Measurements from ENCODE around the gene ITPKB. TPM values are rescaled to one million over a fixed set of nuclear protein-coding genes. Genes with fewer than 3 reads are reported as not detected.
"Not testable (repeated sequence)": the region's sequence is repeated elsewhere in the genome, so short reads cannot be mapped to it uniquely, and the experiment has no call there.

Gene ITPKB
- total RNA-seq, 5 donors from 2014 or later (not counting 1 experiment from before 2014, with no cell fraction given) = 153 to 351 (median 179) TPM

DNA sequence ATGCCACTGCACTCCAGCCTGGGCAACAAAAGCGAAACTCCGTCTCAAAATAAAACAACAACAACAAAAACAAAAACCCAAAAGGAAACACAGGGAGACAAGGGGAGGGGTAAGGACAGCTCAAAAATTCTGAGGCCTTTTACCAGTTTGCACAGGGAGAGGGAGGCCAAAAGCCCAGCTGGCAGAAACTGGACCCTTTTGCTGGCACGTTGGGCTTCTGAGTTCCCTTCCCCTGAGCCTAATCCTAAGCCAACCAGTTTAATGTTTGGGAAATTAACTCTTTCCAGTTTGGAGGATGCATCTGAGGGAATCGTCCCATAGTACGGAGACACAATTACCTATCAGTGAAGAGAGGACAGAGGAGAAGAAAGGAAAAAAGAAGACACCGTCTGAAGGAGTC lies 127.1 kb downstream of the ITPKB start:
- H3K27ac ChIP-seq (ENCODE audit: low read length); DNase-seq; H3K4me1 Mint-ChIP-seq; H3K9me3 Mint-ChIP-seq; H3K9me3 ChIP-seq; H3K36me3 ChIP-seq (ENCODE audit: control insufficient read depth in 2 of 2, extremely low read depth in 1 of 2, insufficient read depth in 1 of 2, low read length in 1 of 2); H3K4me3 ChIP-seq (ENCODE audit: control insufficient read depth in 1 of 2, extremely low read depth in 1 of 2, low read length in 1 of 2); ATAC-seq (replicated peaks in 1 of 4); H3K27ac Mint-ChIP-seq; H3K4me1 ChIP-seq (ENCODE audit: control insufficient read depth in 1 of 2, extremely low read depth in 1 of 2, insufficient read depth in 2 of 2, low read length in 2 of 2); H3K36me3 Mint-ChIP-seq; H3K4me3 Mint-ChIP-seq; H3K27me3 Mint-ChIP-seq; POLR2A ChIA-PET: not testable (repeated sequence)
- H3K27me3 ChIP-seq (replicated peaks in 1 of 2; ENCODE audit: control insufficient read depth in 2 of 2, extremely low read depth in 1 of 2, insufficient read depth in 2 of 2, low read length in 1 of 2) = peaks cover 0 to 10% of the 10 kb centered on the region in 2 experiments
- CTCF ChIA-PET = interaction anchor here in 1 of 2 donors (0.6 to 0.7 kb wide), 2 partner anchors 32 to 923 kb away, joined by 3 to 6 read pairs; no protein-coding TSS in a partner anchor
- 100% methylated on average over 1 of the region's 6 CpGs for WGBS (ENCODE audit: insufficient coverage)

DNA sequence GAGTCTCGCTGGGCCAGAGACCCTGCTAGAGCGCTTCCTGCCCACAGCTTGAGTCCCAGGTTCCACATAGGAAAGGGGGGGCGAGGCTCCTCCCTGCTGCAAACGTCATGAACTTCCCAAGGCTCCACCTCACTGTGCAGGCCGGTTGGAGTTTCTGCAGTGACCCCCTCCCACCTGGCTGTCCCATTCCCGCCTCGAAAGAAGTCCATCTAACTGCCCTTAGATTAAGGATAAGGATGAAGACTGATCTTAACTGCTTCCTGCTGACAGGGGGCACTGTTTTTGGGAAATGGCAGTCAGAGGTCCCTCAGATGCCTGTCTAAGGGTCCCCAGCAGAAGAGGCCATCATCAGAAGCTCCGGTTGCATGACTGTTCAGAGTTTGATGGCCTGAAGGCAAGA lies 127.8 kb downstream of the ITPKB start:
- peaks cover 5% of the 10 kb centered on the region for H3K36me3 Mint-ChIP-seq
- no peak overlapping the region for H3K27ac Mint-ChIP-seq
- peaks cover 5 to 7% of the 10 kb centered on the region in 2 donors for H3K27me3 Mint-ChIP-seq
- H3K36me3 ChIP-seq (ENCODE audit: control insufficient read depth in 2 of 2, extremely low read depth in 1 of 2, insufficient read depth in 1 of 2, low read length in 1 of 2) = no peaks in the 10 kb centered on the region
- H3K9me3 Mint-ChIP-seq = no peaks in the 10 kb centered on the region
- DNase-seq = no peak
- H3K27ac ChIP-seq (ENCODE audit: low read length) = no peak overlapping the region
- no peak overlapping the region for H3K4me3 ChIP-seq (ENCODE audit: control insufficient read depth in 1 of 2, extremely low read depth in 1 of 2, low read length in 1 of 2)
- WGBS (ENCODE audit: insufficient coverage) = 80% methylated on average over 4 of the region's 8 CpGs
- no peaks in the 10 kb centered on the region for H3K9me3 ChIP-seq
- H3K4me3 Mint-ChIP-seq = no peak overlapping the region
- ChIA-PET POLR2A (no interaction called here), CTCF (no interaction called here)
- no peaks in the 10 kb centered on the region for H3K4me1 Mint-ChIP-seq
- H3K27me3 ChIP-seq (replicated peaks in 1 of 2; ENCODE audit: control insufficient read depth in 2 of 2, extremely low read depth in 1 of 2, insufficient read depth in 2 of 2, low read length in 1 of 2) = peaks cover 0 to 10% of the 10 kb centered on the region in 2 experiments
- peaks cover 0 to 3% of the 10 kb centered on the region in 2 experiments for H3K4me1 ChIP-seq (ENCODE audit: control insufficient read depth in 1 of 2, extremely low read depth in 1 of 2, insufficient read depth in 2 of 2, low read length in 2 of 2)
- ATAC-seq (replicated peaks in 1 of 4) = no peak

DNA sequence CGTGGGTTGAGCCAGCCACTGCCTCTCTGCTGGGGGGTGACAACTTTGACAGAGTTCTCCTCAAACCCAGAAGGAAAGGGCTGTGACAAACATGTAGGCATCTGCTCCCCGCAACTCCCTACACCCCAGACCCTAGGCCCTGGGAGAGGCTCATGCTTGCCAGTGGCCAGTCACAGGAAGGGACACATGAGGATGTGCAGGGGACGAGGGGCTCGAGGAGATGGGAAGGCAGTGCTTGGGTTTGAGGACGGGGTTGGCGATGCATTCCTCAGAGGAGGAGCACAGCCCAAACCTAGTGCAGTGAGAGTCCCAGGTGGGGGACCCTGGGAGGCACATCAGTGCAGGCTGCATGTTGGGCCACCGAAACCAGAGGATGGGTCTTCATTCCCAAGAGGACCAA lies 128.4 kb downstream of the ITPKB start:
- Histone ChIP-seq H3K4me3 (ENCODE audit: control insufficient read depth in 1 of 2, extremely low read depth in 1 of 2, low read length in 1 of 2) (no peak overlapping the region), H3K9me3 (no peaks in the 10 kb centered on the region), H3K27me3 (replicated peaks in 1 of 2; ENCODE audit: control insufficient read depth in 2 of 2, extremely low read depth in 1 of 2, insufficient read depth in 2 of 2, low read length in 1 of 2) (peaks cover 0 to 10% of the 10 kb centered on the region in 2 experiments), H3K27ac (ENCODE audit: low read length) (no peak overlapping the region), H3K4me1 (ENCODE audit: control insufficient read depth in 1 of 2, extremely low read depth in 1 of 2, insufficient read depth in 2 of 2, low read length in 2 of 2) (peaks cover 0 to 3% of the 10 kb centered on the region in 2 experiments), H3K36me3 (ENCODE audit: control insufficient read depth in 2 of 2, extremely low read depth in 1 of 2, insufficient read depth in 1 of 2, low read length in 1 of 2) (no peaks in the 10 kb centered on the region)
- no peak overlapping the region for H3K4me3 Mint-ChIP-seq
- peaks cover 5 to 7% of the 10 kb centered on the region in 2 donors for H3K27me3 Mint-ChIP-seq
- H3K9me3 Mint-ChIP-seq = no peaks in the 10 kb centered on the region
- no peaks in the 10 kb centered on the region for H3K4me1 Mint-ChIP-seq
- peaks cover 5% of the 10 kb centered on the region for H3K36me3 Mint-ChIP-seq
- DNase-seq (no peak), ATAC-seq (replicated peaks in 1 of 4) (no peak)
- CTCF ChIA-PET = no interaction called here
- 86% methylated on average over 5 of the region's 7 CpGs for WGBS (ENCODE audit: insufficient coverage)
- POLR2A ChIA-PET = no interaction called here
- H3K27ac Mint-ChIP-seq = no peak overlapping the region

DNA sequence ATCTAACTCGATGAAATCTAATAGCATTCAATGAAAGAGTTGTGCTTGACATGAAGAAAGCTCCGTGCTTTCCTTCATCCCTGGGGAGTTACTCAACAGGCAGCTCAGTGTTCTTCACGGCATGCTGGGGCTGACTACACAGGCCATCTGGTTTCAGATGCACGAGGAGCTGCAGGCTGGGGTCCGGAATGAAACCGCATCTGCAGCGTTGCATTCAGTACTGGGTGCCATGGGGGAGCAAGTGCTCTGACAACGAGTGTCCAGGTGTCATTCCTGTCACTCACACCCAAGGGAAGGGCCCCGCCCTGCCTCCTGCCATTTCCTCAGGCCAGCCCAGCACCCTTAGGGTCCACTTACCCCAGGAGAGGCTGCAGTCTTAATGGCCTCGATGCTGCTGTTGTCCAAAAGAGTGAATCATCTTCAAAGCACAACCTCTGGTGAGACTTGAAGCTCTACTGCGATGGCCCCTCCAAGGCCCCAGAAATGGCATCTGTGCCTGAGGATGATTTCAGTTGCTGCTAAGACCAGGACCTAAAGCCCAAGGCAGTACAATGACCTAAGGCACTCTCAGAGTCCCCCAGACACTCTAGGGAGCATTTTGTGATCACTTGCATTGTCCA lies 129.1 kb downstream of the ITPKB start:
- Mint-ChIP-seq H3K27me3 (peaks cover 5 to 9% of the 10 kb centered on the region in 2 donors), H3K4me1 (no peaks in the 10 kb centered on the region), H3K9me3 (no peaks in the 10 kb centered on the region), H3K4me3 (no peak overlapping the region), H3K27ac (no peak overlapping the region), H3K36me3 (peaks cover 5% of the 10 kb centered on the region)
- Histone ChIP-seq H3K4me1 (ENCODE audit: control insufficient read depth in 1 of 2, extremely low read depth in 1 of 2, insufficient read depth in 2 of 2, low read length in 2 of 2) (peaks cover 0 to 3% of the 10 kb centered on the region in 2 experiments), H3K9me3 (no peaks in the 10 kb centered on the region), H3K27me3 (replicated peaks in 1 of 2; ENCODE audit: control insufficient read depth in 2 of 2, extremely low read depth in 1 of 2, insufficient read depth in 2 of 2, low read length in 1 of 2) (peaks cover 0 to 15% of the 10 kb centered on the region in 2 experiments), H3K27ac (ENCODE audit: low read length) (no peak overlapping the region), H3K36me3 (ENCODE audit: control insufficient read depth in 2 of 2, extremely low read depth in 1 of 2, insufficient read depth in 1 of 2, low read length in 1 of 2) (no peaks in the 10 kb centered on the region), H3K4me3 (ENCODE audit: control insufficient read depth in 1 of 2, extremely low read depth in 1 of 2, low read length in 1 of 2) (no peak overlapping the region)
- ATAC-seq (replicated peaks in 1 of 4) (no peak), DNase-seq (no peak)
- 80% methylated on average over 9 of the region's 11 CpGs for WGBS (ENCODE audit: insufficient coverage)
- ChIA-PET POLR2A (no interaction called here), CTCF (no interaction called here)

DNA sequence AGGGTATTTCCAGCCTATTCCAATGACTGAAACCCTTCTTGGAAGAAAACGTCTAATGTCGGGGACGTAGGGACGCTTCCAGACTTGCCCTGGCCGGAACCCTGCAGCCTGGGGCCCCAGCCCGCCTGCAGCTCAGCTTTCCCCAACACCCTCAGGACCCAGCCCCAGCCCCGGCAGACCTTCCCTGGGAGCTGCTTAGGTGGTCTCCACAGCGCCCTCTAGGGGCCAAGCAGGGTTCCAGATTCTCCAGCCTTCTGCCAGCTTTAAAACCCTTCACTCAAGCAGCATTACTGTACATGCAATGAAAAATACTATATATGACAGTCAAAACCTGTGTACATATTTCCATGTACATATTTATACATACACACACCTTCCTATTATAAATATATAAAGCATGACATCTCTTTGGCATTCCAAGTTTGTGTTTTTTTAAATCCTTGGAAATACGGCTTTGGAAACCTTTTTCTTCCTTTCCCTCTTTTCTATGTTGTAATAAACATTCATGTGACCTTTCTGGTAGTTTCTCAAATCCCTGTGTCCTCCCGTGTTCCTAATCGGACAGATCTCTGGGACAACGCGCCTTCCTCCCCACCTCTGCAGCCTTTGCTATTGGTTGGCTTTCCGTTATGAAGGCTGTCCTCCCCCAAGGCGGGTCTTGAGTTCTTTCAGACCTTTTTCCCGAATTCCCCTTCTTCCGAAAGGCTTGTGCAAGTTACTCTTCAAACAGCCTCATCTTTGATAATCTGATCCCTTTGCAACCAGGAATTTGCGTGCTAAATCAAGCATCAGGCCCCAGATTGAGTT lies 130.2 kb downstream of the ITPKB start:
- H3K36me3 ChIP-seq (ENCODE audit: control insufficient read depth in 2 of 2, extremely low read depth in 1 of 2, insufficient read depth in 1 of 2, low read length in 1 of 2) = no peaks in the 10 kb centered on the region
- Mint-ChIP-seq H3K36me3 (peaks cover 5% of the 10 kb centered on the region), H3K9me3 (no peaks in the 10 kb centered on the region), H3K4me3 (no peak overlapping the region), H3K27me3 (peaks cover 5 to 9% of the 10 kb centered on the region in 2 donors), H3K4me1 (no peaks in the 10 kb centered on the region), H3K27ac (no peak overlapping the region)
- no peak overlapping the region for H3K27ac ChIP-seq (ENCODE audit: low read length)
- peaks cover 0 to 22% of the 10 kb centered on the region in 2 experiments for H3K27me3 ChIP-seq (replicated peaks in 1 of 2; ENCODE audit: control insufficient read depth in 2 of 2, extremely low read depth in 1 of 2, insufficient read depth in 2 of 2, low read length in 1 of 2)
- DNase-seq (peak; percentile 19 to 84 (median 58)), ATAC-seq (replicated peaks in 1 of 4) (peak; percentile 65 to 81 (median 72))
- ChIA-PET CTCF (interaction anchor here (0.6 to 1.1 kb wide), 6 partner anchors 59 to 932 kb away, joined by 3 to 4 read pairs (median 3); no protein-coding TSS in a partner anchor), POLR2A (no interaction called here)
- no peak overlapping the region for H3K4me3 ChIP-seq (ENCODE audit: control insufficient read depth in 1 of 2, extremely low read depth in 1 of 2, low read length in 1 of 2)
- 59% methylated on average over 15 of the region's 18 CpGs for WGBS (ENCODE audit: insufficient coverage)
- H3K4me1 ChIP-seq (ENCODE audit: control insufficient read depth in 1 of 2, extremely low read depth in 1 of 2, insufficient read depth in 2 of 2, low read length in 2 of 2) = peaks cover 0 to 3% of the 10 kb centered on the region in 2 experiments
- no peaks in the 10 kb centered on the region for H3K9me3 ChIP-seq

DNA sequence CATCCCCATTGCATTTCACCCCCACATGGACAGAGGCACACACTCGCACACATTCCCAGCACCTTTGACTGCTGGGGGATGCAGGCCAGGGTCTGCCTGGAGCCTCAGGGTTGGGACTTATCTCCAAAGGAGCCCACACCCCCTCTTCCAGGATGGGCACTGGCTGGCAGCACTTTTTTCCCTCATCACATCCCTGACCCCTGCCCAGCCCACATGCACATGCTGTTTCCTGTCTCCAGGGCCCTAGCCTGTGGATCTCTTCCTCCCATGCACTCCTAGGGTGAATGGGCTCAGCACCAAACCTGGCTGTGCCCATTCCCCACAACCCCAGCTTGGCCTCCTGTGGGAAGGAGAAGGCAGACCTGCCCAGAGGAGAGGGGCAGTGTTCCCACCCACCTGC lies 131.3 kb downstream of the ITPKB start:
- Histone ChIP-seq H3K27ac (ENCODE audit: low read length) (no peak overlapping the region), H3K9me3 (no peaks in the 10 kb centered on the region), H3K27me3 (replicated peaks in 1 of 2; ENCODE audit: control insufficient read depth in 2 of 2, extremely low read depth in 1 of 2, insufficient read depth in 2 of 2, low read length in 1 of 2) (peaks cover 0 to 24% of the 10 kb centered on the region in 2 experiments), H3K4me3 (ENCODE audit: control insufficient read depth in 1 of 2, extremely low read depth in 1 of 2, low read length in 1 of 2) (no peak overlapping the region), H3K36me3 (ENCODE audit: control insufficient read depth in 2 of 2, extremely low read depth in 1 of 2, insufficient read depth in 1 of 2, low read length in 1 of 2) (no peaks in the 10 kb centered on the region), H3K4me1 (ENCODE audit: control insufficient read depth in 1 of 2, extremely low read depth in 1 of 2, insufficient read depth in 2 of 2, low read length in 2 of 2) (peaks cover 0 to 3% of the 10 kb centered on the region in 2 experiments)
- no peak for DNase-seq
- WGBS (ENCODE audit: insufficient coverage) = 91% methylated on average over 1 of the region's 1 CpG
- H3K36me3 Mint-ChIP-seq = peaks cover 5% of the 10 kb centered on the region
- no peak overlapping the region for H3K4me3 Mint-ChIP-seq
- H3K27ac Mint-ChIP-seq = no peak overlapping the region
- POLR2A ChIA-PET = no interaction called here
- CTCF ChIA-PET = interaction anchor here in 1 of 2 donors (0.6 to 0.9 kb wide), 2 partner anchors 275 to 548 kb away, joined by 3 read pairs; no protein-coding TSS in a partner anchor
- H3K27me3 Mint-ChIP-seq = peaks cover 5 to 9% of the 10 kb centered on the region in 2 donors
- H3K9me3 Mint-ChIP-seq = no peaks in the 10 kb centered on the region
- no peak for ATAC-seq (replicated peaks in 1 of 4)
- H3K4me1 Mint-ChIP-seq = no peaks in the 10 kb centered on the region

Data from T-cell (primary cell).